Measurements from ENCODE around the gene GDF11. TPM values are rescaled to one million over a fixed set of nuclear protein-coding genes. Genes with fewer than 3 reads are reported as not detected.

Gene GDF11
- total RNA-seq, 4 donors from 2014 or later = 0.77 to 17.1 (median 5.0) TPM

GRCh38 chr12:55760663-55761062 is 17.7 kb downstream of the GDF11 start:
- Histone ChIP-seq H3K36me3 (no peaks in the 10 kb centered on the region), H3K4me1 (no peaks in the 10 kb centered on the region), H3K9me3 (no peaks in the 10 kb centered on the region), H3K4me3 (no peak overlapping the region), H3K27ac (no peak overlapping the region), H3K27me3 (no peaks in the 10 kb centered on the region)
- TF ChIP-seq POLR2A (IDR thresholded peaks at IDR 0.05) = no peak
- TF ChIP-seq, protein P1, sequence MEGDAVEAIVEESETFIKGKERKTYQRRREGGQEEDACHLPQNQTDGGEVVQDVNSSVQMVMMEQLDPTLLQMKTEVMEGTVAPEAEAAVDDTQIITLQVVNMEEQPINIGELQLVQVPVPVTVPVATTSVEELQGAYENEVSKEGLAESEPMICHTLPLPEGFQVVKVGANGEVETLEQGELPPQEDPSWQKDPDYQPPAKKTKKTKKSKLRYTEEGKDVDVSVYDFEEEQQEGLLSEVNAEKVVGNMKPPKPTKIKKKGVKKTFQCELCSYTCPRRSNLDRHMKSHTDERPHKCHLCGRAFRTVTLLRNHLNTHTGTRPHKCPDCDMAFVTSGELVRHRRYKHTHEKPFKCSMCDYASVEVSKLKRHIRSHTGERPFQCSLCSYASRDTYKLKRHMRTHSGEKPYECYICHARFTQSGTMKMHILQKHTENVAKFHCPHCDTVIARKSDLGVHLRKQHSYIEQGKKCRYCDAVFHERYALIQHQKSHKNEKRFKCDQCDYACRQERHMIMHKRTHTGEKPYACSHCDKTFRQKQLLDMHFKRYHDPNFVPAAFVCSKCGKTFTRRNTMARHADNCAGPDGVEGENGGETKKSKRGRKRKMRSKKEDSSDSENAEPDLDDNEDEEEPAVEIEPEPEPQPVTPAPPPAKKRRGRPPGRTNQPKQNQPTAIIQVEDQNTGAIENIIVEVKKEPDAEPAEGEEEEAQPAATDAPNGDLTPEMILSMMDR (IDR thresholded peaks at IDR 0.05) = no peak
- no peak for DNase-seq
- intact Hi-C loops (cut with DNase I; ENCODE audit: low total_unique reads) = no loop called here

DNA sequence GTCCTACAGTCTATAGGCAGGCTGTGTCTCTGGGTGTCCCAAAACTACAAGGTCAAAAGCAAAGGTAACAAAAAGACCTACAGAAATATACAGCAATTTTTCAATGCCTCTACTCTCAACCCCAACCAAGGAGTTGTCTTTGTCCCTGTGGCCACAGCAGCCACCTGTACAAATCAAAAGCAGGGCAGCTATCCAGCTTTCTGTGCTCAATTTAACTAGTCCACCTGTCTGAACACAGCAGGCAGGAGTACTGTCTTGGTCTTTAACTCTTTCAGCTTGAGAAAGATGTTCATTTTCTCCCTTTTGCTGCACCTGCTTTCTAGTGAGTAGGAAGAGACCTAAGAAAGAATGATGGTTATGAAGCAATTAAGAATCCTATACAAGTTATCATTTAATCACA is 19.7 kb downstream of the GDF11 start:
- no peaks in the 10 kb centered on the region for H3K27me3 ChIP-seq
- no peaks in the 10 kb centered on the region for H3K4me1 ChIP-seq
- no peak overlapping the region for H3K27ac ChIP-seq
- no peak overlapping the region for H3K4me3 ChIP-seq
- no peaks in the 10 kb centered on the region for H3K9me3 ChIP-seq
- intact Hi-C loops (cut with DNase I; ENCODE audit: low total_unique reads) = no loop called here
- no peak for TF ChIP-seq POLR2A (IDR thresholded peaks at IDR 0.05)
- TF ChIP-seq, protein P1 (IDR thresholded peaks at IDR 0.05) = no peak
- DNase-seq = no peak
- H3K36me3 ChIP-seq = no peaks in the 10 kb centered on the region

GRCh38 chr12:55765736-55766290 is 22.9 kb downstream of the GDF11 start:
- Histone ChIP-seq H3K4me3 (no peak overlapping the region), H3K4me1 (no peaks in the 10 kb centered on the region), H3K36me3 (no peaks in the 10 kb centered on the region), H3K27me3 (no peaks in the 10 kb centered on the region), H3K27ac (no peak overlapping the region), H3K9me3 (no peaks in the 10 kb centered on the region)
- DNase-seq = no peak
- intact Hi-C loops (cut with DNase I; ENCODE audit: low total_unique reads) = no loop called here
- TF ChIP-seq, protein P1 (IDR thresholded peaks at IDR 0.05) = no peak
- TF ChIP-seq POLR2A (IDR thresholded peaks at IDR 0.05) = no peak

DNA sequence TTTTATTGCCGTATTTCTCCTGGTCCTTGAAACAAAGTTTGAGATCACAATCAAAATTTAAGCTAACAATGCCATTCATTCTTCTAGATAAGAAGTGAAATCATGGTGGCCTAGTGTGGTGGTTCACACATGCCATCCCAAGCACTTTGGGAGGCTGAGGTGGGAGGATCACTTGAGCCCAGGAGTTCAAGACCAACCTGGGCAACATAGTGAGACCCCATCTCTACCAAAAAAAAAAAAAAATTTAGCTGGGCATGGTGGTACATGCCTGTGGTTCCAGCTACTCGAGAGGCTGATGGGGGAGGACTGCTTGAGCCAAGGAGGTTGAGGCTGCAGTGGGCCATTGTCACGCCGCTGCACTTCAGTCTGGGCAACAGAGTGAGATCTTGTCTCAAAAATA is 24.2 kb downstream of the GDF11 start:
- TF ChIP-seq, protein P1 (IDR thresholded peaks at IDR 0.05) = no peak
- TF ChIP-seq POLR2A (IDR thresholded peaks at IDR 0.05) = no peak
- Histone ChIP-seq H3K9me3 (no peaks in the 10 kb centered on the region), H3K27ac (no peak overlapping the region), H3K36me3 (no peaks in the 10 kb centered on the region), H3K4me1 (no peaks in the 10 kb centered on the region), H3K4me3 (no peak overlapping the region), H3K27me3 (no peaks in the 10 kb centered on the region)
- intact Hi-C loops (cut with DNase I; ENCODE audit: low total_unique reads) = no loop called here
- DNase-seq = no peak

- H3K27ac ChIP-seq = no peak overlapping the region
- TF ChIP-seq, protein P1 (IDR thresholded peaks at IDR 0.05) = no peak
- no peak for TF ChIP-seq POLR2A (IDR thresholded peaks at IDR 0.05)
- no peak overlapping the region for H3K4me3 ChIP-seq
- H3K36me3 ChIP-seq = no peaks in the 10 kb centered on the region
- H3K4me1 ChIP-seq = no peaks in the 10 kb centered on the region
- no peaks in the 10 kb centered on the region for H3K27me3 ChIP-seq
- H3K9me3 ChIP-seq = no peaks in the 10 kb centered on the region
- DNase-seq = no peak
- intact Hi-C loops (cut with DNase I; ENCODE audit: low total_unique reads) = no loop called here
These were observed 28.8 kb downstream of the GDF11 start for GRCh38 chr12:55771736-55772135.

Data from uterus (tissue), 4 donors.